Epithelial cell of esophagus (primary cell): ENCODE data around the gene SLC66A2.

Source experiments
- DNase-seq: peaks from one replicate; pipeline ENCODE4 v3.0.0; 2010; ENCODE audit warnings: low read depth
- H3K4me3 ChIP-seq: 2 replicates; pipeline ENCODE4 v1.5.1; 2011; ENCODE audit warnings: mild to moderate bottlenecking, low read length, control low read depth
- CTCF ChIP-seq: IDR thresholded peaks from 2 replicates; pipeline ENCODE4 v1.5.1; 2011; ENCODE audit warnings: low read depth, mild to moderate bottlenecking, low read length, control low read depth, inconsistent platforms; ENCODE audit not compliant: insufficient read depth; ENCODE audit errors: missing control alignments

The SLC66A2 gene

DNA sequence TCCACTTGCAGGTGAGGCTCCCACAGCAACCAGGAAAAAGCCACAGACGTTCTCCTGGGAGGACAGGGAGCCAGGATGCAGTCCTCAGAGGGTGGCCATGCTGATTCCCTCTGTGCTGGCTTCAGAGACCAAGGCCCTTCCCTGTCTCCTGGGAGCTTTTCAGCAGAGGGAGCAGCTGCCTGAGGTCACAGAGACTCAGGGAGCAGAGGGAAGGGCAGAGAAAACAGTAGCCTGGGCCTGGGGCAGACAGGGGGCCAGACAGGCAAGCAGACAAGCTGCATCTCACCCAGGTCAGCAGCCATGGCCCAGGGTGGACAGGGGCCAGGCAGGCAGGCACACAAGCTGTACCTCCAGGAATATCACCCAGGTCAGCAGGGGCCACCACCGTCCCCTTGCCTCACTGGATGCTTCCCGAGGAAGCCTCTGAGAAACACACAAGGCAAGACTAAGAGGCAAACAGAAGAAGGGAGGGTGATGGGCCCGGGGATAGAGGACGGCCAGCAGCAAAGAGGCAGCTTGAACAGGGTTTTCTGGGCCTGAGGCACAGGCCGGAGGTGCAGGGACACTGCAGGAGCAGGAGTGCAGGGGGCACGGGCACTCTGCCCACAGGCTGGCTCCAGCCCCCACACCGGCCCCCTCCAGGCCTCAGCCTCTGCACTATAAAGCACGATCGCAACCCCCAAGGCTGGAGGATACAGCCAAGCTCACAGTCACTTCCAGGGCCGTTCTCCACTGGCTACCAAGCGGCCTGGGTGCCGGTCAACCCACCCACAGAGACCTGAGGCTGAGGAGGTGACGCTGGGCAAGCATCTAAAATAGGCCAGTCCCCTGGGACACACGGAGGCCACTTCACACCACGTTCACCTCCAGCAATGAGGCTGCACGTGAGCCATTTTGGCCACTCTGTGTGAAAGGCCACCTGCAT lies 6.1 kb downstream of the SLC66A2 start:
- no peak for TF ChIP-seq CTCF
- H3K4me3 ChIP-seq, result no peak overlapping the region
- DNase-seq, result no peak

GRCh38 chr18:79944746-79945117 lies 6.7 kb downstream of the SLC66A2 start:
- TF ChIP-seq CTCF, result no peak
- no peak for DNase-seq
- no peak overlapping the region for H3K4me3 ChIP-seq

DNA sequence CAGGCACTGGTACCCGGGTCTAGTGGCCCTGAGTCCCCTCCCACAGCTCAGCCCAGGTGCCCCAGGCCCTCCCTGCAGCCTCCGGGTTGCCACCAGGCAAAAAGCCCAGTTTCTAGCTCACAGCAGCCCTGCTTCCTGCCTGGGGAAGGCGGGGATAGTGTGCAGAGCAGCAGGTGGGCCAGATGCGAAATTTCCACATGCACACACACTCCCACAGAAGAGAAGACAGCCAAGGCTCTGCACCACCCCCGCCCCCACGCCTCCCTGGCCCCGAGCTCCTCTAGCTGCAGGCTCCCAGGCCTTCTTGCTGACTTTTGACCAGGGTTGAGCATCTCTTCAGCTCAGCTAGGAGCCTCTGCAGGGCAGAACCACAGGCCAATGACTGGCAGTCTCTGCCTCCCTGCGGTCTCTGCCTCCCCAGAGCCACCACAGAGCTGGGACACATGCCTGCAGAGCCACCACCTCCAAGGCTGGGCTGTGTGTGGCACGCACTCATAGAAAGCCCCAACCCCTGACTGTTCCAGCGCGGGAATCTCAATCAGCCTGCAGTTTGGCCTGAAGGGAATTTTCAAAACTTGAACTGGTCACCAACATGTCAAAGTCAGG lies 7.2 kb downstream of the SLC66A2 start:
- no peak for DNase-seq
- TF ChIP-seq CTCF, result no peak
- no peak overlapping the region for H3K4me3 ChIP-seq

DNA sequence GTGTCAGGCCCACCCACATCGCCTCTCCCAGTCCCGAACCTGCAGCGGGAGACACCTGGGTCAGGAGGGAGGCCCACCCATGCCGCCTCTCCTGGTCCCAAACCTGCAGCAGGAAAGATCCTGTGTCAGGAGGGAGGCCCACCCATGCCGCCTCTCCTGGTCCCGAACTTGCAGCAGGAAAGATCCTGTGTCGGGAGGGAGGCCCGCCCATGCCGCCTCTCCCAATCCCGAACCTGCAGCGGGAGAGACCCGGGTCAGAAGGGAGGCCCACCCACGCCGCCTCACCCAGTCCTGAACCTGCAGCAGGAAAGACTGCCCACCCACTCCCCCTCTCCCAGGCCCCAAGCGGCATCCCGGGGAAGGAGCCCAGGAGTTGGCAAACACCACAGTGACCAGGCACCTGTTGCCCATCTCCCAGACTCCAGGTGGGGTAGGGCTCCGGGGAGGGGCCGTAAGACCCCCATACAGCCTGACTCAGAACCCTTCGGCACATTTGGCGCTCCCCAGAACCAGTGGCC lies 7.8 kb downstream of the SLC66A2 start:
- no peak for DNase-seq
- no peak overlapping the region for H3K4me3 ChIP-seq
- TF ChIP-seq CTCF, result no peak

GRCh38 chr18:79942786-79943607 lies 8.5 kb downstream of the SLC66A2 start:
- no peak for DNase-seq
- H3K4me3 ChIP-seq, result no peak overlapping the region
- TF ChIP-seq CTCF, result no peak

GRCh38 chr18:79942211-79942610 lies 9.2 kb downstream of the SLC66A2 start:
- TF ChIP-seq CTCF, result no peak
- no peak for DNase-seq
- no peak overlapping the region for H3K4me3 ChIP-seq
